AG04450 (cell line): ENCODE measurements around the gene LYPD5. TPM values are rescaled to one million over a fixed set of nuclear protein-coding genes. Genes with fewer than 3 reads are reported as not detected.

Source experiments
- CTCF ChIA-PET: fragments of 300-600, 350-600 bp; formaldehyde crosslinking; extraction: SDS; loops from one replicate; lab custom pipeline; 2022; ENCODE audit warnings: antibody characterized with exemption, inconsistent platforms; lab: Charles Lee
- POLR2A ChIA-PET: fragments of 350-600 bp; formaldehyde crosslinking; extraction: SDS; loops from one replicate; lab custom pipeline; 2021; ENCODE audit warnings: antibody characterized with exemption, inconsistent platforms; lab: Yijun Ruan, JAX
- DNase-seq: peaks from one replicate; pipeline ENCODE4 v3.0.0-alpha.2; 2011; ENCODE audit warnings: low read depth, low spot score
- H3K27ac ChIP-seq: one replicate; pipeline ENCODE4 v1.5.1; 2012; ENCODE audit warnings: low read depth, low read length, control low read depth
- H3K27me3 ChIP-seq: one replicate; pipeline ENCODE4 v1.6.0; 2012; ENCODE audit warnings: low read length; ENCODE audit not compliant: control insufficient read depth, insufficient read depth
- H3K4me3 ChIP-seq: 2 replicates; pipeline ENCODE4 v1.5.1; 2011; ENCODE audit warnings: mild to moderate bottlenecking, low read depth, low read length, control low read depth
- H3K9me3 ChIP-seq: 2 replicates; pipeline ENCODE4 v1.5.1; 2012; ENCODE audit warnings: low read length; ENCODE audit not compliant: control insufficient read depth, insufficient read depth
- polyA plus RNA-seq: library from polyadenylated mRNA; depleted of rRNA; stranded (reverse); fragments of >200 nt; gene quantifications from 2 replicates; pipeline ENCODE4 v1.2.3, GENCODE V29; 2011
- TF ChIP-seq, protein P1 (sequence below): IDR thresholded peaks from 2 replicates; pipeline ENCODE4 v1.5.1; 2011; ENCODE audit warnings: low read depth, low read length, control low read depth, inconsistent platforms

Gene LYPD5
- polyA plus RNA-seq, 1 experiment = 0.66 TPM

DNA sequence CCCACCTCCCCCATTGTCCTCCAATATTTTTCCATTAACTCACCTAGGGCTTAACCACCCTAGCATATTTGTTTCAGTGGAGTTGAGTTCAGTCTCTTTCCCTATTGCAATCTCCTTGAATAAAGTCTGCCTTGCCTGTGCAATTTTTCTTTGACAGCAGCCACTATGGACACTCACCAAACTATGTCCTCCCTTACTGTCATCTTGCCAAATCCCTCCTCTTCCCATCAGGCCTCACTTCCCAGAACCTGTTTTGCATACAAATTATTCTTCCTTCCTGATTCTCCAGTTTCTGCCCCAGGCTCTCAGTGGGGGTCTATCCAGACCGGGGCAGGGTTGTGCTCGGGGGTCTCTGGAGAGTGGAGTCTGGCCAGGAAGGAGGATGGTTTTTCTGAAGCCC lies 2.2 kb upstream of the LYPD5 start:
- DNase-seq = no peak
- Histone ChIP-seq H3K9me3 (no peaks in the 10 kb centered on the region), H3K27me3 (peaks cover 10% of the 10 kb centered on the region), H3K27ac (no peak overlapping the region), H3K4me3 (no peak overlapping the region)
- ChIA-PET CTCF (no interaction called here), POLR2A (no interaction called here)
- TF ChIP-seq, protein P1, sequence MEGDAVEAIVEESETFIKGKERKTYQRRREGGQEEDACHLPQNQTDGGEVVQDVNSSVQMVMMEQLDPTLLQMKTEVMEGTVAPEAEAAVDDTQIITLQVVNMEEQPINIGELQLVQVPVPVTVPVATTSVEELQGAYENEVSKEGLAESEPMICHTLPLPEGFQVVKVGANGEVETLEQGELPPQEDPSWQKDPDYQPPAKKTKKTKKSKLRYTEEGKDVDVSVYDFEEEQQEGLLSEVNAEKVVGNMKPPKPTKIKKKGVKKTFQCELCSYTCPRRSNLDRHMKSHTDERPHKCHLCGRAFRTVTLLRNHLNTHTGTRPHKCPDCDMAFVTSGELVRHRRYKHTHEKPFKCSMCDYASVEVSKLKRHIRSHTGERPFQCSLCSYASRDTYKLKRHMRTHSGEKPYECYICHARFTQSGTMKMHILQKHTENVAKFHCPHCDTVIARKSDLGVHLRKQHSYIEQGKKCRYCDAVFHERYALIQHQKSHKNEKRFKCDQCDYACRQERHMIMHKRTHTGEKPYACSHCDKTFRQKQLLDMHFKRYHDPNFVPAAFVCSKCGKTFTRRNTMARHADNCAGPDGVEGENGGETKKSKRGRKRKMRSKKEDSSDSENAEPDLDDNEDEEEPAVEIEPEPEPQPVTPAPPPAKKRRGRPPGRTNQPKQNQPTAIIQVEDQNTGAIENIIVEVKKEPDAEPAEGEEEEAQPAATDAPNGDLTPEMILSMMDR = no peak

DNA sequence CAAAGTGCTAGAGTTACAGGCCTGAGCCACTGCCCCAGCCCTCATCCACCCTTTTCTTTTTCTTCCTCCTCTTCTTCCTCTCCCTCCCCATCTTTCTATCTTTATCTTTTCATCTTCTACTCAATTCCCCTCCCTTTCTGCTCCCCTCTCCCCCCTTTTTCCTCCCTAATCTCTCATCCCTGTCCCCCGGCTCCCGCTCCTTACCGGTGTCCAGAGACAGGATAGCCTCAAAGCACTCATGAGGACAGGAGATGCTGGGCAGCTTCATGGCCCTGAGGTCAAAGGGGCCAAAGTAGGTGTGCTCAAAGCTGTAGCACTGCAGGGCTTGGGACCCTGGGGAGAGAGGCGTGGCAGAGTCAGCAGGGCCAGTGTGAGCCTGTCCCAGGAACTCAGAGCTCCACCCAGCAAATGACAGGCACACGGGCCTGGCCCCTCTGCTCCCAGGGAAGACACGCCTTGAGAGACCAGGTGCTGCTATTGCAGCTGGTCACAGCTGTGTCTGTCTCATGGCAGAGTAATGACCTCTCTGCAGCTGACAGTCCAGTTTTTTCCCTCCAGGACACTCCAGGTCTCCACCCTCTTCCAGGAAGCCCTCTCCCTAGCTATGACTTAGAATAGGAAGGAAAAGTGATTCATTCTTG lies 2.6 kb downstream of the LYPD5 start:
- H3K27ac ChIP-seq = no peak overlapping the region
- H3K4me3 ChIP-seq = no peak overlapping the region
- POLR2A ChIA-PET = interaction anchor here (0.5 to 1.7 kb wide), 2 partner anchors 10 to 262 kb away, joined by 4 read pairs; no protein-coding TSS in a partner anchor
- peaks cover 22% of the 10 kb centered on the region for H3K27me3 ChIP-seq
- DNase-seq = no peak
- TF ChIP-seq, protein P1 = no peak
- peaks cover 6% of the 10 kb centered on the region; the same call in 1 of the 2 replicates for H3K9me3 ChIP-seq
- CTCF ChIA-PET = no interaction called here

DNA sequence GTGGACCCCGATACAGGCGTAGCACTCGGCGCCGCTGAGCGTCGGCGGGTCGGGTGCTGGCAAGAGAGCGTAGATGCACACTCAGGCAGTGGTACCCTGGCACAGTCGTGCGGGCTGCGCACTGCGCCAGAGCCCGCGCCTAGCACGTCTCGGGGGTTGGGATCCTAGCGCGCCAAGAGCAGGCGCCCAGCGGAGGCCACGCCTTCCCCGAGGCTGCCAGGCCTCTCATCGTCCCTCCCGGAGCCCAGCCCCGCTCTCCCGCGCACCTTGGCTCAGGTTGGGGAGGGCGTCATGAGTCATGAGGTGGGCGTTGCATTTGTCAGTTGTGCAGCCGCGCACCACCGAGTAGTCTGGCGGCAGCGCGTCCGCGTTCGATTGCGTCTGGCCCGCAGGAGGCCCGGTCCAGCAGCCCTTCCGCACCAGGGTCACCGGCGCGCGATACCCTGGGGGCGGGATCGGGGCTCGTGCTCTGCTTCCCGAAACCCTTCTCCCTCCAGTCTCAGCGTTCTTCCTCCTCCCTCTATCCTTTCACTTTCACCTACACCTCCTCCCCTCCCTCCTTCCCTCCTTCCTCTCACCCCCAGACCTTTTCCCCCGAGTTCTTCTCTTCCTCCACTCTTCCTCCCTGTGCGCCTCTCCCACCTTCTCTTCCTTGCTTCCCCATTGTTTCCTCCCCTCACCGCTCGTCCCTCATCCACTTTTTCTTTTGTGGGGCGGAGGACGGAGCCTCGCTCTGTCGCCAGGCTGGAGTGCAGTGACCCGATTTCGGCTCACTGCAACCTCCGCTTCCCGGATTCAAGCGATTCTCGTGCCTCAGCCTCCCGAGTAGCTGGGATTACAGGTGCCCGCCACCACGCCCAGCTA lies 3.5 kb downstream of the LYPD5 start:
- no peak for DNase-seq
- ChIA-PET CTCF (no interaction called here), POLR2A (interaction anchor here (1.7 kb wide), 1 partner anchor 11 kb away, joined by 4 read pairs; no protein-coding TSS in a partner anchor)
- H3K4me3 ChIP-seq = peak overlapping the region; percentile 61
- H3K9me3 ChIP-seq = peaks cover 6% of the 10 kb centered on the region; the same call in 1 of the 2 replicates
- H3K27me3 ChIP-seq = peaks cover 23% of the 10 kb centered on the region
- no peak overlapping the region for H3K27ac ChIP-seq
- TF ChIP-seq, protein P1 = no peak

DNA sequence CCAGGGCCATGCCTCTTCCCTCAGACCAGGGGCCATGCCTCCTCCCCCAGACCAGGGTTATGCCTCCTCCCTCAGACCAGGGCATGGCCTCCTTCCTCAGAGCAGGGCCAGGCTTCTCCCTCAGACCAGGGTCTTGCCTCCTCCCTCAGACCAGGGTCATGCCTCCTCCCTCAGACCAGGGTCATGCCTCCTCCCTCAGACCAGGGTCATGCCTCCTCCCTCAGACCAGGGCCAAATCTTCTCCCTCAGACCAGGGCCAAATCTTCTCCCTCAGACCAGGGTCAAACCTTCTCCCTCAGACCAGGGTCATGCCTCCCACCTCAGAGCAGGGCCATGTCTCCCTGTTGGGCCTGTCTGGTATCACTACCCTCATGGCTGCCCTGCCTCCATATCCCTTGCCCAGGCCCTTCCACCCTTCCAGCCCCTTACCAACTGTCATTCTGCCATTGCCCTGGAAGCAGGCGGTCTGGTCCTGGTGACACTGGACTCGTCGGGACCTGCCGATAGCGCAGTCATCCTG lies 4.2 kb downstream of the LYPD5 start:
- TF ChIP-seq, protein P1 = no peak
- H3K27ac ChIP-seq = no peak overlapping the region
- peak overlapping the region; percentile 61 for H3K4me3 ChIP-seq
- no peak for DNase-seq
- H3K27me3 ChIP-seq = peaks cover 22% of the 10 kb centered on the region
- ChIA-PET CTCF (no interaction called here), POLR2A (no interaction called here)
- H3K9me3 ChIP-seq = peaks cover 6% of the 10 kb centered on the region; the same call in 1 of the 2 replicates
